ENCODE measurements around the gene DENND6B. TPM values are rescaled to one million over a fixed set of nuclear protein-coding genes. Genes with fewer than 3 reads are reported as not detected.
A peak's percentile ranks its signal among the peaks of the same experiment; 100 is the strongest.
"Not testable (repeated sequence)": the region's sequence is repeated elsewhere in the genome, so short reads cannot be mapped to it uniquely, and the experiment has no call there.

DENND6B gene
- total and polyA plus RNA-seq, 5 experiments from 2014 or later, result 0.53 to 9.1 (median 1.1) TPM

DNA sequence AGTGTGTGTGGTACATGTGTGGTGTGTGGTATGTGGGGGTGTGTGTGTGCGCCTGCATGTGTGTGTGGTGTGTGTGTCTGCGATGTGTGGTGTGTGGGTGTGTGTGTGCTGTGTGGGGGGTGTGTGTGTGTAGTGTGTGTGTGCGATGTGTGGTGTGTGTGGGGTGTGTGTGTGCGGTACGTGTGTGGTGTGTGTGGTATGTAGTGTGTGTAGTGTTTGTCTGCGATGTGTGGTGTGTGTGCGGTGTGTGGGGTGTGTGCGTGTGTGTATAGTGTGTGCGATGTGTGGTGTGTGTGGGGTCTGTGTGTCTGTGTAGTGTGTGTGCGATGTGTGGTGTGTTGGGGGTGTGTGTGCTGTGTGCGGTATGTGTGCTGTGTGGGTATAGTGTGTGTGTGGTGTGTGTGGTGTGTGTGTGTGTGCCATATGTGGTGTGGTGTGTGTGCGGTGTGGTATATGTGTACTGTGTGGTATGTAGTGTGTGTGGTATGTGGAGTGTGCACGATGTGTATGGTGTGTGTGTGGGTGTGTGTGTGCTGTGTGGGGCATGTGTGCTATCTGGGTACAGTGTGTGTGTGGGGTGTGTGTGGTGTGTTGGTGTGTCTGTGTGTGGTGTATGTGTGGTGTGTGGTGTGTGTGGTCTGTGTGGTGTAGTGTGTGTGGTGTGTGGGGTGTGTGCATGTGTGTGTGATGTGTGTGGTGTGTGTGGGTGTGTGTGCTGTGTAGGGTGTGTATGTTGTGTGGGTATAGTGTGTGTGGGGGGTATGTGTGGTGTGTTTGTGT, 10.6 kb upstream of the DENND6B start:
- ATAC-seq (no peak), DNase-seq (no peak)
- no peak overlapping the region for H3K27ac Mint-ChIP-seq
- H3K9me3 Mint-ChIP-seq, result no peaks in the 10 kb centered on the region
- H3K4me1 Mint-ChIP-seq, result peaks cover 0 to 10% (median 4%) of the 10 kb centered on the region in 4 donors
- H3K4me3 Mint-ChIP-seq, result no peak overlapping the region
- no peaks in the 10 kb centered on the region for H3K27me3 Mint-ChIP-seq
- POLR2A ChIA-PET, result no interaction called here
- no peaks in the 10 kb centered on the region for H3K36me3 Mint-ChIP-seq

GRCh38 chr22:50334433-50334832, 7.6 kb upstream of the DENND6B start:
- not testable (repeated sequence) for ATAC-seq

GRCh38 chr22:50329236-50329635, 2.4 kb upstream of the DENND6B start:
- Mint-ChIP-seq H3K4me1 (peaks cover 7 to 14% (median 12%) of the 10 kb centered on the region in 4 donors), H3K4me3 (peak overlapping the region in 3 of 10 donors; percentile 0 to 20 (median 0)), H3K9me3 (no peaks in the 10 kb centered on the region), H3K27ac (no peak overlapping the region), H3K36me3 (peaks cover 0 to 1% (median 0%) of the 10 kb centered on the region in 3 donors), H3K27me3 (peaks cover 0 to 3% (median 0%) of the 10 kb centered on the region in 5 donors)
- no peak for ATAC-seq
- POLR2A ChIA-PET, result interaction anchor here (0.6 to 4.0 kb wide), 4 partner anchors 15 to 169 kb away, joined by 3 to 15 read pairs (median 10); partner anchors contain the start of gene HDAC10
- DNase-seq, result no peak

More at GRCh38 chr22:50334433-50334832, 7.6 kb upstream of the DENND6B start:
- H3K36me3 Mint-ChIP-seq, H3K4me1 Mint-ChIP-seq, H3K27ac Mint-ChIP-seq, H3K27me3 Mint-ChIP-seq, H3K9me3 Mint-ChIP-seq, DNase-seq, POLR2A ChIA-PET, H3K4me3 Mint-ChIP-seq: not testable (repeated sequence)

DNA sequence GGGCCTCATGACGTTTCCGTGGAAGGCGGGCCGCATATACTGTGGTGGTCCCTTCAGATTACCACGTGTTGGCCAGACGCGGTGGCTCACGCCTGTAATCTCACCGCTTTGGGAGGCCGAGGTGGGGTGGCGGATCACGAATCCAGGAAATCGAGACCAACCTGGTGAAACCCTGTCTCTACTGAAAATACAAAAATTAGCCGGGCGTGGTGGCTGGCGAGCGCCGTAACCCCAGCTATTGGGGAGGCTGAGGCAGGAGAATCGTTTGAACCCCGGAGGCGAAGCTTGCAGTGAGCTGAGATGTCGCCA, 853 bp upstream of the DENND6B start:
- H3K9me3 Mint-ChIP-seq, result no peaks in the 10 kb centered on the region
- peak overlapping the region; percentile 78 to 89 (median 81) for H3K4me3 Mint-ChIP-seq
- POLR2A ChIA-PET, result interaction anchor here (0.7 to 4.0 kb wide), 6 partner anchors 14 to 294 kb away, joined by 3 to 15 read pairs (median 4); partner anchors contain the start of gene HDAC10
- H3K27ac Mint-ChIP-seq, result peak overlapping the region in 9 of 10 donors; percentile 41 to 85 (median 72)
- peaks cover 0 to 1% (median 0%) of the 10 kb centered on the region in 3 donors for H3K36me3 Mint-ChIP-seq
- peaks cover 0 to 3% (median 0%) of the 10 kb centered on the region in 5 donors for H3K27me3 Mint-ChIP-seq
- H3K4me1 Mint-ChIP-seq, result peaks cover 7 to 14% (median 12%) of the 10 kb centered on the region in 4 donors
- DNase-seq, result peak in 1 of 10 donors; percentile 17
- no peak for ATAC-seq

- H3K9me3 Mint-ChIP-seq, result no peaks in the 10 kb centered on the region
- peak overlapping the region; percentile 73 to 89 (median 81) for H3K4me3 Mint-ChIP-seq
- peaks cover 0 to 1% (median 0%) of the 10 kb centered on the region in 3 donors for H3K36me3 Mint-ChIP-seq
- peaks cover 7 to 14% (median 12%) of the 10 kb centered on the region in 4 donors for H3K4me1 Mint-ChIP-seq
- peak overlapping the region in 7 of 10 donors; percentile 44 to 85 (median 75) for H3K27ac Mint-ChIP-seq
- POLR2A ChIA-PET, result interaction anchor here (0.6 to 4.0 kb wide), 10 partner anchors 12 to 293 kb away, joined by 3 to 15 read pairs (median 4); partner anchors contain the start of genes HDAC10 and LMF2
- ATAC-seq (peak in 1 of 2 donors; percentile 14), DNase-seq (no peak)
- peaks cover 0 to 3% (median 0%) of the 10 kb centered on the region in 5 donors for H3K27me3 Mint-ChIP-seq
These were observed 422 bp downstream of the DENND6B start for GRCh38 chr22:50326225-50326955.

DNA sequence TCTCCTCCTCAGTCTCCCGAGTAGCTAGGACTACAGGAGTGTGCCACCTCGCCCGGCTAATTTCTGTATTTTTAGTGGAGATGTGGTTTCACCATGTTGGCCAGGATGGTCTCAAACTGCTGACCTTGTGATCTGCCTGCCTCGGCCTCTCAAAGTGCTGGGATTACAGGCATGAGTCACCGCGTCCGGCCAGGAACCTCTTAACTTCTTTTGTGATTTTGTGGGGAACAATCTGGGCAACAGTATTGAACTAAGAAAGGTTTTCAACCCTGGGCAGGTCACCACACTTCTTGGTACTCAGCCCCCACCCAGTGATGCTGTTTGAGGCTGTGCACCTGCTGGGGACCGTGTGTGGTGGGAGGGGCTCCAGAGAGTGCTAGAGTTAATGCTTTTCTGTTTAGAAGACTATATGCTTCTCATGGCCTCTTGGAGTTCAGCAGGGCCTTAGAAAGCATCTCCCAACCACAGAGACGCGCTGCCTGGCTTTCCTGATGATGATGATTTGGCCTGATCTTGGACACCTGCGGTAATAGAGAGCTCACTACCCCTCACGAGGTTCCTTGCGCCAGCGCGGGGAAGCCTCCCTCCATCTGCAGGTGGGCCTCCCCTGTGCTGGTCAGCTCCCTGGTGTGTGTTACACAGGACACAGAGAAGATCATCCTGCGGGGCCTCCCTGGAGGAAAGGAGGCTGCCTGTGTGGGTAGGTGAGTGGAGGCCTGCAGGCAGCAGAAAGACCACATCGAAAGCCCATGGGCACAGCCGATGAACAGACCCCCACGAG, 1.2 kb downstream of the DENND6B start:
- peak overlapping the region; percentile 73 to 89 (median 81) for H3K4me3 Mint-ChIP-seq
- POLR2A ChIA-PET, result interaction anchor here (0.9 to 4.0 kb wide), 8 partner anchors 12 to 82 kb away, joined by 3 to 15 read pairs (median 6); partner anchors contain the start of gene HDAC10
- peaks cover 7 to 14% (median 12%) of the 10 kb centered on the region in 4 donors for H3K4me1 Mint-ChIP-seq
- DNase-seq, result no peak
- ATAC-seq, result no peak
- H3K27ac Mint-ChIP-seq, result peak overlapping the region in 6 of 10 donors; percentile 44 to 85 (median 80)
- H3K27me3 Mint-ChIP-seq, result peaks cover 0 to 3% (median 0%) of the 10 kb centered on the region in 5 donors
- H3K9me3 Mint-ChIP-seq, result no peaks in the 10 kb centered on the region
- H3K36me3 Mint-ChIP-seq, result peaks cover 0 to 1% (median 0%) of the 10 kb centered on the region in 3 donors

- Mint-ChIP-seq H3K27me3 (peaks cover 0 to 3% (median 0%) of the 10 kb centered on the region in 5 donors), H3K4me3 (no peak overlapping the region), H3K4me1 (peaks cover 7 to 14% (median 12%) of the 10 kb centered on the region in 4 donors), H3K9me3 (no peaks in the 10 kb centered on the region), H3K36me3 (no peaks in the 10 kb centered on the region), H3K27ac (no peak overlapping the region)
- ATAC-seq, result no peak
- DNase-seq, result no peak
- POLR2A ChIA-PET, result interaction anchor here (0.6 to 2.1 kb wide), 4 partner anchors 20 to 188 kb away, joined by 3 to 6 read pairs (median 3); partner anchors contain the start of gene HDAC10
These were observed 2.9 kb downstream of the DENND6B start for GRCh38 chr22:50323900-50324299.

GRCh38 chr22:50322382-50323104, 4.3 kb downstream of the DENND6B start:
- H3K4me1 Mint-ChIP-seq, result peaks cover 6 to 12% (median 9%) of the 10 kb centered on the region in 4 donors
- ATAC-seq, H3K27me3 Mint-ChIP-seq, H3K4me3 Mint-ChIP-seq, H3K27ac Mint-ChIP-seq, H3K9me3 Mint-ChIP-seq, H3K36me3 Mint-ChIP-seq, DNase-seq: not testable (repeated sequence)
- POLR2A ChIA-PET, result interaction anchor here (0.7 kb wide), 2 partner anchors 49 to 295 kb away, joined by 3 to 5 read pairs; no protein-coding TSS in a partner anchor

- no peak overlapping the region for H3K27ac Mint-ChIP-seq
- no peak overlapping the region for H3K4me3 Mint-ChIP-seq
- no peak for ATAC-seq
- H3K4me1 Mint-ChIP-seq, result peaks cover 1 to 3% (median 2%) of the 10 kb centered on the region in 4 donors
- POLR2A ChIA-PET, result interaction anchor here (0.6 kb wide), 1 partner anchor 147 kb away, joined by 3 read pairs; no protein-coding TSS in a partner anchor
- H3K27me3 Mint-ChIP-seq, result peaks cover 0 to 3% (median 0%) of the 10 kb centered on the region in 5 donors
- H3K36me3 Mint-ChIP-seq, result no peaks in the 10 kb centered on the region
- H3K9me3 Mint-ChIP-seq, result no peaks in the 10 kb centered on the region
- peak in 1 of 10 donors; percentile 16 for DNase-seq
These were observed 6.0 kb downstream of the DENND6B start for GRCh38 chr22:50320671-50321325.

DNA sequence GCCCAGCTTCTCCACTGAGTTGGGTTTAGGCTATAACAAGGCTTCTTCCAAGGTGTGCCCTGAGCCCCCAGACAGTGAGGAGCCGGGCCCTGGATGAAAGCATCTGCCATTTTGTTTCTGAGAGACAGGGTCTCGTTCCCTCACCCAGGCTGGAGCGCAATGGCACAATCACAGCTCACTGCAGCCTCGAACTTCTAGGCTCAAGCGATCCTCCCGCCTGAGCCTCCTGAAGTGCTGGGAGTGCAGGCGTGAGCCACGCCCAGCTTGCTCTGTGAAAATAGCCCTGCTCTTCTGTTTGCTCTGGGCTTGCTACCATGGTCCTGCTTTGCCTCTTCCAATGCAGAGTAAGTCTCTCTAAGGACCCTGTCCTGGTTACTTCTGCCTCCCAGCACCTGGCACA, 6.7 kb downstream of the DENND6B start:
- Mint-ChIP-seq H3K9me3 (no peaks in the 10 kb centered on the region), H3K27ac (peak overlapping the region in 1 of 10 donors; percentile 65), H3K4me3 (no peak overlapping the region), H3K4me1 (peaks cover 5 to 6% (median 5%) of the 10 kb centered on the region in 4 donors), H3K36me3 (no peaks in the 10 kb centered on the region), H3K27me3 (peaks cover 0 to 3% (median 0%) of the 10 kb centered on the region in 5 donors)
- DNase-seq (no peak), ATAC-seq (no peak)
- POLR2A ChIA-PET, result no interaction called here

DNA sequence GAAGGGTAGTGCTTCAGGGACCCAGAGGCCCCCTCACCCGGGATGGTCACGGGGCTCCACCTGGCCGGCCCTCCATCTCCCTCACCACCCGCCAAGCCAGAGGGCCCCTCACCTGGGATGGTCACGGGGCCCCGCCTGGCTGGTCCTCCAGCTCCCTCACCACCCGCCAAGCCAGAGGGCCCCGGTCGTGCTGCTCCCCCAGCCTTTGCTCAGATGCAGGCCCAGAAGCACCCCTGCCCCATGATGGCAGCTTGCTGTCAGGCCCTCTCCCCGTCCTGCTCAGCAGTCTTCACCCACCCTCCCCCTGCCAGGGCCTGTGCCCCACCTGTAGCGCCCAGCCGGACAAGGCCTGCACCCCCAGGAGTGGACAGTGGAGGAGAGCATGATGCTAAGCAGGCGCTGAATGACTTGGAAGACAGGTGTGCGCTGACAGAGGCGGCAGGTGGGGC, 7.3 kb downstream of the DENND6B start:
- POLR2A ChIA-PET, result no interaction called here
- no peak overlapping the region for H3K4me3 Mint-ChIP-seq
- H3K27ac Mint-ChIP-seq, result no peak overlapping the region
- ATAC-seq, result no peak
- no peak for DNase-seq
- H3K4me1 Mint-ChIP-seq, result peaks cover 5 to 11% (median 10%) of the 10 kb centered on the region in 4 donors
- H3K27me3 Mint-ChIP-seq, result no peaks in the 10 kb centered on the region
- H3K9me3 Mint-ChIP-seq, result no peaks in the 10 kb centered on the region
- H3K36me3 Mint-ChIP-seq, result no peaks in the 10 kb centered on the region
